Skin epidermis (tissue), 12 donors: Measurements from ENCODE around the gene NYAP1.
A peak's percentile ranks its signal among the peaks of the same experiment; 100 is the strongest.

Experiments
- H3K27ac ChIP-seq, 21 experiments: fragments of 200-600 bp; sonication (generic) in 11 of 21; one replicate each; pipeline ENCODE4 v1.5.0; 2020; ENCODE audit warnings: mild to moderate bottlenecking in 3 of 21, inconsistent platforms in 2 of 21, moderate library complexity in 2 of 21
- H3K4me3 ChIP-seq, 7 experiments: fragments of 200-600 bp; sonication (generic) in 2 of 7; one replicate each; pipeline ENCODE4 v1.5.0; 2020; ENCODE audit warnings: inconsistent platforms in 2 of 7, mild to moderate bottlenecking in 2 of 7, moderate library complexity in 1 of 7

The NYAP1 gene

GRCh38 chr7:100477871-100478267, 5.9 kb upstream of the NYAP1 start:
- peak overlapping the region; percentile 61 to 99 (median 99) for H3K4me3 ChIP-seq
- H3K27ac ChIP-seq = peak overlapping the region; percentile 54 to 100 (median 93)

- peak within 1 kb of the TSS; percentile 63 to 100 (median 93) for H3K27ac ChIP-seq
- H3K4me3 ChIP-seq = peak within 1 kb of the TSS; percentile 61 to 99 (median 99)
Measured at GRCh38 chr7:100478958-100479660, 4.6 kb upstream of the NYAP1 start, which contains the start of gene TSC22D4. Gene TSC22D4, minus strand, starts transcription at chr7:100479214. Its CDS starts 1,176 bp downstream, at chr7:100478038.

- Histone ChIP-seq H3K4me3 (no peak overlapping the region), H3K27ac (no peak overlapping the region)
Measured at GRCh38 chr7:100481466-100481865, 2.3 kb upstream of the NYAP1 start.

GRCh38 chr7:100482728-100483089, 1.0 kb upstream of the NYAP1 start:
- peak overlapping the region in 8 of 21 experiments; percentile 4 to 76 (median 63) for H3K27ac ChIP-seq
- H3K4me3 ChIP-seq = peak overlapping the region; percentile 40 to 65 (median 48)

GRCh38 chr7:100483090-100483721, 521 bp upstream of the NYAP1 start:
- H3K4me3 ChIP-seq = peak overlapping the region; percentile 40 to 65 (median 48)
- H3K27ac ChIP-seq = peak overlapping the region in 11 of 21 experiments; percentile 3 to 76 (median 64)

- Histone ChIP-seq H3K27ac (peak overlapping the region in 2 of 21 experiments; percentile 0 to 76), H3K4me3 (peak overlapping the region in 1 of 7 experiments; percentile 64)
Measured at GRCh38 chr7:100484673-100485045, 932 bp downstream of the NYAP1 start.

GRCh38 chr7:100485471-100485876, 1.7 kb downstream of the NYAP1 start:
- Histone ChIP-seq H3K4me3 (no peak overlapping the region), H3K27ac (peak overlapping the region in 2 of 21 experiments; percentile 2 to 21)

GRCh38 chr7:100486111-100486636, 2.4 kb downstream of the NYAP1 start:
- Histone ChIP-seq H3K27ac (peak overlapping the region in 1 of 21 experiments; percentile 2), H3K4me3 (no peak overlapping the region)

- Histone ChIP-seq H3K4me3 (no peak overlapping the region), H3K27ac (no peak overlapping the region)
Measured at GRCh38 chr7:100486753-100487446, 3.2 kb downstream of the NYAP1 start.

GRCh38 chr7:100488333-100489095, 4.8 kb downstream of the NYAP1 start:
- no peak overlapping the region for H3K27ac ChIP-seq
- H3K4me3 ChIP-seq = no peak overlapping the region

- H3K27ac ChIP-seq = no peak overlapping the region
Measured at GRCh38 chr7:100489121-100489520, 5.4 kb downstream of the NYAP1 start.

GRCh38 chr7:100489824-100490223, 6.1 kb downstream of the NYAP1 start:
- no peak overlapping the region for H3K4me3 ChIP-seq
- H3K27ac ChIP-seq = no peak overlapping the region

More at GRCh38 chr7:100489121-100489520, 5.4 kb downstream of the NYAP1 start:
- H3K4me3 ChIP-seq = no peak overlapping the region

- no peak overlapping the region for H3K27ac ChIP-seq
- H3K4me3 ChIP-seq = no peak overlapping the region
Measured at GRCh38 chr7:100490483-100491191, 6.9 kb downstream of the NYAP1 start.

GRCh38 chr7:100491192-100491578, 7.5 kb downstream of the NYAP1 start:
- Histone ChIP-seq H3K4me3 (no peak overlapping the region), H3K27ac (no peak overlapping the region)

GRCh38 chr7:100492738-100493475, 9.2 kb downstream of the NYAP1 start:
- H3K27ac ChIP-seq = peak overlapping the region in 2 of 21 experiments; percentile 5 to 15
- H3K4me3 ChIP-seq = peak overlapping the region in 4 of 7 experiments; percentile 21 to 40 (median 28)

- H3K27ac ChIP-seq = peak overlapping the region in 5 of 21 experiments; percentile 5 to 43 (median 11)
Measured at GRCh38 chr7:100493476-100494264, 9.9 kb downstream of the NYAP1 start.

GRCh38 chr7:100496509-100496908, 12.8 kb downstream of the NYAP1 start:
- Histone ChIP-seq H3K27ac (no peak overlapping the region), H3K4me3 (no peak overlapping the region)

More at GRCh38 chr7:100493476-100494264, 9.9 kb downstream of the NYAP1 start:
- H3K4me3 ChIP-seq = peak overlapping the region in 5 of 7 experiments; percentile 4 to 40 (median 23)
